Measurements from ENCODE around the gene DUS3L.

DNA sequence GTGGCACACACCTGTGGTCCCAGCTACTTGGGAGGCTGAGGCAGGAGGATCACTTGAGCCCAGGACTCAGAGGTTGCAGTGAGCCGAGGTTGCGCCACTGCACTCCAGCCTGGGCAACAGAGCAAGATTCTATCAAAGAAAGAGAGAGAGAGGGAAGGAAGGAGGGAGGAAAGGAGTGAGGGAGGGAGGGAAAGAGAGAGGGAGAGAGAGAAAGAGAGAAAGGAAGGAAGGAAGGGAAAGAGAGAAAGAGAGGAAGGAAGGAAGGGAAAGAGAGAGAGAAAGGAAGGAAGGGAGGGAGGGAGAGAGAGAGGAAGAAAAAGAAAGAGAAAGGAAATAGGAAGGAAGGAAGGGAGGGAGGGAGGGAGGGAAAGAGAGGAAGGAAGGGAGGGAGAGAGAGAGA, 26.3 kb upstream of the DUS3L start:
- TF ChIP-seq, protein P1, sequence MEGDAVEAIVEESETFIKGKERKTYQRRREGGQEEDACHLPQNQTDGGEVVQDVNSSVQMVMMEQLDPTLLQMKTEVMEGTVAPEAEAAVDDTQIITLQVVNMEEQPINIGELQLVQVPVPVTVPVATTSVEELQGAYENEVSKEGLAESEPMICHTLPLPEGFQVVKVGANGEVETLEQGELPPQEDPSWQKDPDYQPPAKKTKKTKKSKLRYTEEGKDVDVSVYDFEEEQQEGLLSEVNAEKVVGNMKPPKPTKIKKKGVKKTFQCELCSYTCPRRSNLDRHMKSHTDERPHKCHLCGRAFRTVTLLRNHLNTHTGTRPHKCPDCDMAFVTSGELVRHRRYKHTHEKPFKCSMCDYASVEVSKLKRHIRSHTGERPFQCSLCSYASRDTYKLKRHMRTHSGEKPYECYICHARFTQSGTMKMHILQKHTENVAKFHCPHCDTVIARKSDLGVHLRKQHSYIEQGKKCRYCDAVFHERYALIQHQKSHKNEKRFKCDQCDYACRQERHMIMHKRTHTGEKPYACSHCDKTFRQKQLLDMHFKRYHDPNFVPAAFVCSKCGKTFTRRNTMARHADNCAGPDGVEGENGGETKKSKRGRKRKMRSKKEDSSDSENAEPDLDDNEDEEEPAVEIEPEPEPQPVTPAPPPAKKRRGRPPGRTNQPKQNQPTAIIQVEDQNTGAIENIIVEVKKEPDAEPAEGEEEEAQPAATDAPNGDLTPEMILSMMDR (IDR thresholded peaks at IDR 0.05), result no peak
- no peak for TF ChIP-seq POLR2A (IDR thresholded peaks at IDR 0.05)
